B cell (primary cell): ENCODE data around the gene LENG9. TPM values are rescaled to one million over a fixed set of nuclear protein-coding genes. Genes with fewer than 3 reads are reported as not detected.

ENCODE experiments used
- ATAC-seq: fragments of 200-7000 bp; cut with Tn5 transposase; one replicate; pipeline ENCODE4 v1.10.0; 2021; ENCODE audit warnings: low read depth, mild to moderate bottlenecking, moderate number of reproducible peaks, moderate library complexity
- CTCF ChIA-PET: fragments of 350-600 bp; sonication (Branson Sonifier 250); formaldehyde crosslinking; loops from one replicate; lab custom pipeline; 2021; ENCODE audit warnings: antibody characterized with exemption, inconsistent platforms; lab: Charles Lee
- POLR2A ChIA-PET: fragments of 350-600 bp; sonication (Branson Sonifier 250); formaldehyde crosslinking; loops from one replicate; lab custom pipeline; 2021; ENCODE audit warnings: antibody characterized with exemption; lab: Charles Lee
- DNase-seq: peaks from one replicate; pipeline ENCODE4 v3.0.0; 2013
- H2AFZ ChIP-seq: 2 replicates; pipeline ENCODE4 v1.6.1; 2012; ENCODE audit warnings: mild to moderate bottlenecking, low read depth, low read length; ENCODE audit not compliant: insufficient read depth, poor library complexity, severe bottlenecking
- H3K27ac ChIP-seq, 2 donors: 1 replicate in 1 of 2; 2 replicates in 1 of 2; pipeline ENCODE4 v1.5.1; 2012 to 2013; ENCODE audit warnings: low read length in 2 of 2, mild to moderate bottlenecking in 2 of 2, moderate library complexity in 1 of 2
- H3K27me3 ChIP-seq, 4 experiments: fragments of 200-600 bp in 1 of 4; sonication (generic) in 1 of 4; replicated peaks in 1 of 4; 1 replicate in 2 of 4; 2 replicates in 2 of 4; pipeline versions ENCODE4 v1.6.1 to v1.7.0; 2013 to 2016; ENCODE audit warnings: low read length in 3 of 4, mild to moderate bottlenecking in 2 of 4, mixed read lengths in 1 of 4, moderate library complexity in 1 of 4; ENCODE audit not compliant: insufficient read depth in 4 of 4, control insufficient read depth in 3 of 4; ENCODE audit errors: control extremely low read depth in 1 of 4
- H3K36me3 ChIP-seq, 2 experiments: replicated peaks in 1 of 2; 1 replicate in 1 of 2; 2 replicates in 1 of 2; pipeline versions ENCODE4 v1.6.1 to v1.7.1; 2013; ENCODE audit warnings: low read length in 1 of 2; ENCODE audit not compliant: insufficient read depth in 2 of 2, control insufficient read depth in 1 of 2; ENCODE audit errors: control extremely low read depth in 1 of 2, extremely low read depth in 1 of 2
- H3K4me1 ChIP-seq, 2 donors: fragments of 200-600 bp in 1 of 2; sonication (generic) in 1 of 2; 1 replicate in 1 of 2; 2 replicates in 1 of 2; pipeline versions ENCODE4 v1.5.1 to v1.6.1; 2013 to 2017; ENCODE audit warnings: low read length in 2 of 2; ENCODE audit not compliant: control insufficient read depth in 2 of 2, insufficient read depth in 2 of 2
- H3K4me2 ChIP-seq: replicated peaks from 2 replicates; pipeline ENCODE3; 2012; ENCODE audit warnings: mild to moderate bottlenecking, low read depth, low read length; ENCODE audit not compliant: poor library complexity, severe bottlenecking
- H3K4me3 ChIP-seq, 5 experiments: fragments of 200-600 bp in 1 of 5; sonication (generic) in 1 of 5; 1 replicate in 3 of 5; 2 replicates in 2 of 5; pipeline versions ENCODE4 v1.5.1 to v1.7.0; 2011 to 2016; ENCODE audit warnings: low read length in 4 of 5, mild to moderate bottlenecking in 4 of 5, low read depth in 2 of 5, control low read depth in 1 of 5, moderate library complexity in 1 of 5; ENCODE audit not compliant: insufficient read depth in 1 of 5; ENCODE audit errors: control extremely low read depth in 1 of 5, extremely low read depth in 1 of 5
- H3K79me2 ChIP-seq: fragments of 200-600 bp; sonication (generic); one replicate; pipeline ENCODE4 v1.6.0; 2016; ENCODE audit warnings: low read length; ENCODE audit not compliant: control insufficient read depth, insufficient read depth
- H3K9ac ChIP-seq: fragments of 200-600 bp; sonication (generic); 2 replicates; pipeline ENCODE4 v1.6.1; 2017; ENCODE audit warnings: mild to moderate bottlenecking, low read length, moderate library complexity
- H3K9me3 ChIP-seq, 3 donors: one replicate each; pipeline versions ENCODE4 v1.6.1 to v1.7.1; 2013; ENCODE audit warnings: low read length in 2 of 3; ENCODE audit not compliant: control insufficient read depth in 2 of 3, insufficient read depth in 1 of 3; ENCODE audit errors: control extremely low read depth in 1 of 3
- H4K20me1 ChIP-seq: 2 replicates; pipeline ENCODE4 v1.6.0; 2012; ENCODE audit warnings: mild to moderate bottlenecking, low read length; ENCODE audit not compliant: insufficient read depth, control insufficient read depth, poor library complexity, severe bottlenecking
- H3K27ac Mint-ChIP-seq: one replicate; pipeline ENCODE4 v1.8.0; 2021; ENCODE audit warnings: mixed read lengths
- H3K27me3 Mint-ChIP-seq: one replicate; pipeline ENCODE4 v1.8.0; 2021; ENCODE audit warnings: mixed read lengths
- H3K4me1 Mint-ChIP-seq: one replicate; pipeline ENCODE4 v1.8.0; 2021; ENCODE audit warnings: mixed read lengths
- H3K4me3 Mint-ChIP-seq: one replicate; pipeline ENCODE4 v1.8.0; 2021; ENCODE audit warnings: mixed read lengths
- H3K9me3 Mint-ChIP-seq: one replicate; pipeline ENCODE4 v1.8.0; 2022; ENCODE audit warnings: mixed read lengths; ENCODE audit not compliant: insufficient read depth
- CTCF ChIP-seq: fragments of 200-600 bp; IDR thresholded peaks from one replicate; pipeline ENCODE4 v1.8.0; 2022; ENCODE audit warnings: antibody characterized with exemption, mild to moderate bottlenecking
- EZH2 ChIP-seq: IDR thresholded peaks from 2 replicates; pipeline ENCODE4 v1.6.1; 2012; ENCODE audit warnings: borderline replicate concordance, low read depth, mild to moderate bottlenecking, moderate library complexity, low read length; ENCODE audit not compliant: insufficient read depth, poor library complexity, severe bottlenecking
- WGBS: methylation state at CpG from one replicate; pipeline ENCODE4 v1.1.5; 2013; ENCODE audit warnings: missing lambda C conversion rate; ENCODE audit not compliant: insufficient coverage; 5-methylcytosine and 5-hydroxymethylcytosine counted together
- intact Hi-C: fragments of 100-400 bp; cut with micrococcal nuclease; formaldehyde crosslinking; loops from one replicate; pipeline ENCODE4 v1.10.0; 2022
- polyA plus RNA-seq: library from polyadenylated mRNA; depleted of rRNA; stranded (reverse); fragments of >200 nt; gene quantifications from 2 replicates; pipeline ENCODE4 v1.2.3, GENCODE V29; 2012
- total RNA-seq, 2 donors: library from RNA; stranded (reverse); fragments of 120-200 nt in 1 of 2; gene quantifications; 1 replicate in 1 of 2; 2 replicates in 1 of 2; pipeline versions ENCODE4 v1.2.3 to v1.2.4, GENCODE V29; 2013 to 2022

Gene LENG9
- total and polyA plus RNA-seq, 2 donors (not counting 1 experiment from before 2014, with no cell fraction given): 4.6 to 6.6 TPM

GRCh38 chr19:54421169-54421516 lies 42.4 kb downstream of the LENG9 start:
- H3K27me3 Mint-ChIP-seq: peaks cover 32% of the 10 kb centered on the region
- CTCF ChIA-PET: interaction anchor here (0.9 to 2.2 kb wide), 3 partner anchors 18 to 30 kb away, joined by 3 to 5 read pairs (median 3); no protein-coding TSS in a partner anchor
- no peaks in the 10 kb centered on the region for H4K20me1 ChIP-seq
- no peaks in the 10 kb centered on the region for H3K79me2 ChIP-seq
- H3K27me3 ChIP-seq: peaks cover 0 to 46% (median 13%) of the 10 kb centered on the region in 4 experiments
- H3K4me1 ChIP-seq: peaks cover 9 to 20% of the 10 kb centered on the region in 2 donors
- no peak overlapping the region for H3K9ac ChIP-seq
- DNase-seq (no peak), ATAC-seq (no peak)
- no peak overlapping the region for H3K4me2 ChIP-seq
- H3K36me3 ChIP-seq: no peaks in the 10 kb centered on the region
- intact Hi-C loops: no loop called here
- no peak overlapping the region for H3K27ac ChIP-seq
- no peak overlapping the region for H3K4me3 Mint-ChIP-seq
- POLR2A ChIA-PET: no interaction called here
- H3K9me3 Mint-ChIP-seq: no peaks in the 10 kb centered on the region
- no peak overlapping the region for H3K27ac Mint-ChIP-seq
- WGBS: 83% methylated on average over 7 of the region's 9 CpGs
- TF ChIP-seq EZH2: no peak
- H3K9me3 ChIP-seq: peaks cover 0 to 8% (median 0%) of the 10 kb centered on the region in 3 donors
- H3K4me1 Mint-ChIP-seq: peaks cover 12% of the 10 kb centered on the region
- H3K4me3 ChIP-seq: no peak overlapping the region
- H2AFZ ChIP-seq: no peak overlapping the region

GRCh38 chr19:54420383-54421168 lies 43.0 kb downstream of the LENG9 start:
- Mint-ChIP-seq H3K27ac (no peak overlapping the region), H3K9me3 (no peaks in the 10 kb centered on the region), H3K27me3 (peaks cover 38% of the 10 kb centered on the region), H3K4me3 (no peak overlapping the region), H3K4me1 (peaks cover 12% of the 10 kb centered on the region)
- Histone ChIP-seq H3K36me3 (no peaks in the 10 kb centered on the region), H3K4me3 (no peak overlapping the region), H3K79me2 (no peaks in the 10 kb centered on the region), H3K4me1 (peaks cover 12 to 25% of the 10 kb centered on the region in 2 donors), H3K9me3 (peaks cover 0 to 14% (median 0%) of the 10 kb centered on the region in 3 donors), H3K4me2 (no peak overlapping the region), H2AFZ (no peak overlapping the region), H3K27me3 (peaks cover 0 to 52% (median 18%) of the 10 kb centered on the region in 4 experiments), H3K9ac (no peak overlapping the region), H3K27ac (no peak overlapping the region), H4K20me1 (no peaks in the 10 kb centered on the region)
- CTCF ChIA-PET: interaction anchor here (0.6 to 2.2 kb wide), 4 partner anchors 18 to 41 kb away, joined by 3 to 5 read pairs (median 3); no protein-coding TSS in a partner anchor
- no peak for TF ChIP-seq CTCF
- TF ChIP-seq EZH2: no peak
- ATAC-seq (no peak), DNase-seq (no peak)
- POLR2A ChIA-PET: interaction anchor here (0.6 kb wide), 1 partner anchor 16 kb away, joined by 9 read pairs; no protein-coding TSS in a partner anchor
- 57% methylated on average over 15 of the region's 37 CpGs for WGBS
- intact Hi-C loops: no loop called here
